B cell (primary cell): ENCODE data around the gene DIRAS1.

Experiments used
- CTCF ChIP-seq: fragments of 200-600 bp; IDR thresholded peaks from one replicate; pipeline ENCODE4 v1.8.0; 2022; ENCODE audit warnings: antibody characterized with exemption, mild to moderate bottlenecking
- EZH2 ChIP-seq: IDR thresholded peaks from 2 replicates; pipeline ENCODE4 v1.6.1; 2012; ENCODE audit warnings: borderline replicate concordance, low read depth, mild to moderate bottlenecking, moderate library complexity, low read length; ENCODE audit not compliant: insufficient read depth, poor library complexity, severe bottlenecking

- TF ChIP-seq CTCF (no peak), EZH2 (no peak)
Observed at GRCh38 chr19:2711875-2712205, 9.3 kb downstream of the DIRAS1 start.
